GM12875 (cell line): ENCODE results near the gene CACNG6.

Experiments
- H3K4me3 ChIP-seq: one replicate; pipeline ENCODE4 v1.5.1; 2011; ENCODE audit warnings: low read depth, low read length, control low read depth
- CTCF ChIP-seq: IDR thresholded peaks from 2 replicates; pipeline ENCODE4 v1.5.1; 2011; ENCODE audit warnings: low read depth, mild to moderate bottlenecking, control low read depth, inconsistent platforms, low read length, moderate library complexity, borderline replicate concordance; ENCODE audit not compliant: insufficient read depth

Gene CACNG6

GRCh38 chr19:53988981-53989380 lies 2.5 kb upstream of the CACNG6 start:
- no peak overlapping the region for H3K4me3 ChIP-seq
- no peak for TF ChIP-seq CTCF

- no peak for TF ChIP-seq CTCF
- H3K4me3 ChIP-seq = no peak overlapping the region
Measured at GRCh38 chr19:53989600-53990533, 1.6 kb upstream of the CACNG6 start.

- no peak overlapping the region for H3K4me3 ChIP-seq
- no peak for TF ChIP-seq CTCF
Measured at GRCh38 chr19:53992211-53992610, 774 bp downstream of the CACNG6 start.

GRCh38 chr19:53992815-53993214 lies 1.4 kb downstream of the CACNG6 start:
- no peak overlapping the region for H3K4me3 ChIP-seq
- no peak for TF ChIP-seq CTCF

- H3K4me3 ChIP-seq = no peak overlapping the region
- no peak for TF ChIP-seq CTCF
Measured at GRCh38 chr19:53993448-53993847, 2.0 kb downstream of the CACNG6 start.

- no peak overlapping the region for H3K4me3 ChIP-seq
- TF ChIP-seq CTCF = no peak
Measured at GRCh38 chr19:53994811-53995210, 3.4 kb downstream of the CACNG6 start.

- no peak for TF ChIP-seq CTCF
- H3K4me3 ChIP-seq = no peak overlapping the region
Measured at GRCh38 chr19:53998223-53998622, 6.8 kb downstream of the CACNG6 start.
